ENCODE measurements around the gene LYPD6. TPM values are rescaled to one million over a fixed set of nuclear protein-coding genes. Genes with fewer than 3 reads are reported as not detected.

The LYPD6 gene
- total RNA-seq, 1 experiment from 2014 or later: 0.54 TPM

- Histone ChIP-seq H3K9me3 (ENCODE audit: low read depth, low read length, poor library complexity, severe bottlenecking) (no peaks in the 10 kb centered on the region), H3K36me3 (ENCODE audit: insufficient read depth, low read length, poor library complexity, severe bottlenecking) (no peaks in the 10 kb centered on the region), H3K4me3 (ENCODE audit: low read depth, low read length, poor library complexity, severe bottlenecking) (no peak overlapping the region), H3K27ac (ENCODE audit: low read depth, low read length, poor library complexity, severe bottlenecking) (no peak overlapping the region), H3K27me3 (replicated peaks; ENCODE audit: insufficient read depth, low read depth, low read length, poor library complexity) (no peaks in the 10 kb centered on the region), H3K4me1 (ENCODE audit: insufficient read depth, low read length, poor library complexity, severe bottlenecking) (no peaks in the 10 kb centered on the region)
- CTCF ChIA-PET: no interaction called here
- BruUV-seq (replicated peaks): no TSS peak
- POLR2A ChIA-PET (ENCODE audit: low non-redundant PET): no interaction called here
- TF ChIP-seq CTCF (conservative IDR thresholded peaks at IDR 0.05; ENCODE audit: low read depth, low read length) (no peak), EZH2 (IDR thresholded peaks at IDR 0.05; ENCODE audit: borderline replicate concordance, low read depth, low read length, poor library complexity, severe bottlenecking) (no peak)
- no peak for DNase-seq (ENCODE audit: low spot score)
- intact Hi-C loops (cut with micrococcal nuclease; ENCODE audit: unreplicated experiment): no loop called here
Measured at GRCh38 chr2:149409506-149409905, 79.1 kb downstream of the LYPD6 start.

GRCh38 chr2:149410701-149411484, 80.5 kb downstream of the LYPD6 start:
- TF ChIP-seq CTCF (conservative IDR thresholded peaks at IDR 0.05; ENCODE audit: low read depth, low read length) (no peak), EZH2 (IDR thresholded peaks at IDR 0.05; ENCODE audit: borderline replicate concordance, low read depth, low read length, poor library complexity, severe bottlenecking) (no peak)
- CTCF ChIA-PET: no interaction called here
- Histone ChIP-seq H3K27ac (ENCODE audit: low read depth, low read length, poor library complexity, severe bottlenecking) (no peak overlapping the region), H3K36me3 (ENCODE audit: insufficient read depth, low read length, poor library complexity, severe bottlenecking) (no peaks in the 10 kb centered on the region), H3K27me3 (replicated peaks; ENCODE audit: insufficient read depth, low read depth, low read length, poor library complexity) (no peaks in the 10 kb centered on the region), H3K4me3 (ENCODE audit: low read depth, low read length, poor library complexity, severe bottlenecking) (no peak overlapping the region), H3K9me3 (ENCODE audit: low read depth, low read length, poor library complexity, severe bottlenecking) (no peaks in the 10 kb centered on the region), H3K4me1 (ENCODE audit: insufficient read depth, low read length, poor library complexity, severe bottlenecking) (no peaks in the 10 kb centered on the region)
- POLR2A ChIA-PET (ENCODE audit: low non-redundant PET): no interaction called here
- DNase-seq (ENCODE audit: low spot score): no peak
- BruUV-seq (replicated peaks): no TSS peak
- intact Hi-C loops (cut with micrococcal nuclease; ENCODE audit: unreplicated experiment): no loop called here

- CTCF ChIA-PET: no interaction called here
- BruUV-seq (replicated peaks): no TSS peak
- Histone ChIP-seq H3K4me1 (ENCODE audit: insufficient read depth, low read length, poor library complexity, severe bottlenecking) (no peaks in the 10 kb centered on the region), H3K27ac (ENCODE audit: low read depth, low read length, poor library complexity, severe bottlenecking) (no peak overlapping the region), H3K36me3 (ENCODE audit: insufficient read depth, low read length, poor library complexity, severe bottlenecking) (no peaks in the 10 kb centered on the region), H3K9me3 (ENCODE audit: low read depth, low read length, poor library complexity, severe bottlenecking) (no peaks in the 10 kb centered on the region), H3K4me3 (ENCODE audit: low read depth, low read length, poor library complexity, severe bottlenecking) (no peak overlapping the region), H3K27me3 (replicated peaks; ENCODE audit: insufficient read depth, low read depth, low read length, poor library complexity) (no peaks in the 10 kb centered on the region)
- no peak for DNase-seq (ENCODE audit: low spot score)
- intact Hi-C loops (cut with micrococcal nuclease; ENCODE audit: unreplicated experiment): no loop called here
- POLR2A ChIA-PET (ENCODE audit: low non-redundant PET): no interaction called here
- no peak for TF ChIP-seq CTCF (conservative IDR thresholded peaks at IDR 0.05; ENCODE audit: low read depth, low read length)
- TF ChIP-seq EZH2 (IDR thresholded peaks at IDR 0.05; ENCODE audit: borderline replicate concordance, low read depth, low read length, poor library complexity, severe bottlenecking): no peak
Measured at GRCh38 chr2:149413487-149413886, 83.1 kb downstream of the LYPD6 start.
